Measurements from ENCODE around the gene AP3B1.

DNA sequence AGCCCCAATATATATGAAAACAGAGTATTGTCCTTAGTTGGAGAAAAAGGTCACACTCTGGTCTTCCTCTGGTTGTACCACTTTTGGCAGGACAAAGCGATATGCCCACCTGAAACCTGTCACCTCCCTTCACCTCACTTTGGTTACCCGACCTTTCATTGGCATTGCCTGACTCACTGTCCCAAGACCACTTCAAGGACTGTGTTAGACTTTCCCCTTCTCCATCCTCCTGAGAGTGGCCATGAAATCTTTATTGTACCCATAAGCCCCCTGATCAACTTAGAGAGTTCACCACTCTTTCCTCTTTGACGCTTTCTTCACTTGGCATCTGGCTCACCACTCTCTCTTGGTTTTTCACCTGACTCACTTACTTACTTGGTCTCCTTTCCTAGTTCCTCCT lies 32.4 kb upstream of the AP3B1 start:
- TF ChIP-seq, protein P1, sequence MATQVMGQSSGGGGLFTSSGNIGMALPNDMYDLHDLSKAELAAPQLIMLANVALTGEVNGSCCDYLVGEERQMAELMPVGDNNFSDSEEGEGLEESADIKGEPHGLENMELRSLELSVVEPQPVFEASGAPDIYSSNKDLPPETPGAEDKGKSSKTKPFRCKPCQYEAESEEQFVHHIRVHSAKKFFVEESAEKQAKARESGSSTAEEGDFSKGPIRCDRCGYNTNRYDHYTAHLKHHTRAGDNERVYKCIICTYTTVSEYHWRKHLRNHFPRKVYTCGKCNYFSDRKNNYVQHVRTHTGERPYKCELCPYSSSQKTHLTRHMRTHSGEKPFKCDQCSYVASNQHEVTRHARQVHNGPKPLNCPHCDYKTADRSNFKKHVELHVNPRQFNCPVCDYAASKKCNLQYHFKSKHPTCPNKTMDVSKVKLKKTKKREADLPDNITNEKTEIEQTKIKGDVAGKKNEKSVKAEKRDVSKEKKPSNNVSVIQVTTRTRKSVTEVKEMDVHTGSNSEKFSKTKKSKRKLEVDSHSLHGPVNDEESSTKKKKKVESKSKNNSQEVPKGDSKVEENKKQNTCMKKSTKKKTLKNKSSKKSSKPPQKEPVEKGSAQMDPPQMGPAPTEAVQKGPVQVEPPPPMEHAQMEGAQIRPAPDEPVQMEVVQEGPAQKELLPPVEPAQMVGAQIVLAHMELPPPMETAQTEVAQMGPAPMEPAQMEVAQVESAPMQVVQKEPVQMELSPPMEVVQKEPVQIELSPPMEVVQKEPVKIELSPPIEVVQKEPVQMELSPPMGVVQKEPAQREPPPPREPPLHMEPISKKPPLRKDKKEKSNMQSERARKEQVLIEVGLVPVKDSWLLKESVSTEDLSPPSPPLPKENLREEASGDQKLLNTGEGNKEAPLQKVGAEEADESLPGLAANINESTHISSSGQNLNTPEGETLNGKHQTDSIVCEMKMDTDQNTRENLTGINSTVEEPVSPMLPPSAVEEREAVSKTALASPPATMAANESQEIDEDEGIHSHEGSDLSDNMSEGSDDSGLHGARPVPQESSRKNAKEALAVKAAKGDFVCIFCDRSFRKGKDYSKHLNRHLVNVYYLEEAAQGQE (IDR thresholded peaks at IDR 0.05; ENCODE audit: low read depth, low read length) = no peak
- TF ChIP-seq, protein P2, sequence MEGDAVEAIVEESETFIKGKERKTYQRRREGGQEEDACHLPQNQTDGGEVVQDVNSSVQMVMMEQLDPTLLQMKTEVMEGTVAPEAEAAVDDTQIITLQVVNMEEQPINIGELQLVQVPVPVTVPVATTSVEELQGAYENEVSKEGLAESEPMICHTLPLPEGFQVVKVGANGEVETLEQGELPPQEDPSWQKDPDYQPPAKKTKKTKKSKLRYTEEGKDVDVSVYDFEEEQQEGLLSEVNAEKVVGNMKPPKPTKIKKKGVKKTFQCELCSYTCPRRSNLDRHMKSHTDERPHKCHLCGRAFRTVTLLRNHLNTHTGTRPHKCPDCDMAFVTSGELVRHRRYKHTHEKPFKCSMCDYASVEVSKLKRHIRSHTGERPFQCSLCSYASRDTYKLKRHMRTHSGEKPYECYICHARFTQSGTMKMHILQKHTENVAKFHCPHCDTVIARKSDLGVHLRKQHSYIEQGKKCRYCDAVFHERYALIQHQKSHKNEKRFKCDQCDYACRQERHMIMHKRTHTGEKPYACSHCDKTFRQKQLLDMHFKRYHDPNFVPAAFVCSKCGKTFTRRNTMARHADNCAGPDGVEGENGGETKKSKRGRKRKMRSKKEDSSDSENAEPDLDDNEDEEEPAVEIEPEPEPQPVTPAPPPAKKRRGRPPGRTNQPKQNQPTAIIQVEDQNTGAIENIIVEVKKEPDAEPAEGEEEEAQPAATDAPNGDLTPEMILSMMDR (IDR thresholded peaks at IDR 0.05) = no peak
- TF ChIP-seq RXRA (IDR thresholded peaks at IDR 0.05; ENCODE audit: borderline replicate concordance, low read depth) (no peak), EP300 (IDR thresholded peaks at IDR 0.05; ENCODE audit: borderline replicate concordance in 1 of 2, low read depth in 1 of 2, low read length in 1 of 2) (no peak), YY1 (IDR thresholded peaks at IDR 0.05; ENCODE audit: low read depth) (no peak), RAD21 (IDR thresholded peaks at IDR 0.05; ENCODE audit: low read length) (no peak), EZH2phosphoT487 (IDR thresholded peaks at IDR 0.05; ENCODE audit: borderline replicate concordance, low read depth) (no peak), JUND (IDR thresholded peaks at IDR 0.05) (no peak), MEF2A (IDR thresholded peaks at IDR 0.05; ENCODE audit: borderline replicate concordance, low read depth) (no peak), CHD2 (IDR thresholded peaks at IDR 0.05; ENCODE audit: low read length, partially characterized antibody) (no peak), TCF12 (IDR thresholded peaks at IDR 0.05) (no peak)
- TF ChIP-seq, protein P3, sequence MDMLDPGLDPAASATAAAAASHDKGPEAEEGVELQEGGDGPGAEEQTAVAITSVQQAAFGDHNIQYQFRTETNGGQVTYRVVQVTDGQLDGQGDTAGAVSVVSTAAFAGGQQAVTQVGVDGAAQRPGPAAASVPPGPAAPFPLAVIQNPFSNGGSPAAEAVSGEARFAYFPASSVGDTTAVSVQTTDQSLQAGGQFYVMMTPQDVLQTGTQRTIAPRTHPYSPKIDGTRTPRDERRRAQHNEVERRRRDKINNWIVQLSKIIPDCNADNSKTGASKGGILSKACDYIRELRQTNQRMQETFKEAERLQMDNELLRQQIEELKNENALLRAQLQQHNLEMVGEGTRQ (IDR thresholded peaks at IDR 0.05; ENCODE audit: borderline replicate concordance, low read depth, low read length) = no peak
- TF ChIP-seq, protein P4, sequence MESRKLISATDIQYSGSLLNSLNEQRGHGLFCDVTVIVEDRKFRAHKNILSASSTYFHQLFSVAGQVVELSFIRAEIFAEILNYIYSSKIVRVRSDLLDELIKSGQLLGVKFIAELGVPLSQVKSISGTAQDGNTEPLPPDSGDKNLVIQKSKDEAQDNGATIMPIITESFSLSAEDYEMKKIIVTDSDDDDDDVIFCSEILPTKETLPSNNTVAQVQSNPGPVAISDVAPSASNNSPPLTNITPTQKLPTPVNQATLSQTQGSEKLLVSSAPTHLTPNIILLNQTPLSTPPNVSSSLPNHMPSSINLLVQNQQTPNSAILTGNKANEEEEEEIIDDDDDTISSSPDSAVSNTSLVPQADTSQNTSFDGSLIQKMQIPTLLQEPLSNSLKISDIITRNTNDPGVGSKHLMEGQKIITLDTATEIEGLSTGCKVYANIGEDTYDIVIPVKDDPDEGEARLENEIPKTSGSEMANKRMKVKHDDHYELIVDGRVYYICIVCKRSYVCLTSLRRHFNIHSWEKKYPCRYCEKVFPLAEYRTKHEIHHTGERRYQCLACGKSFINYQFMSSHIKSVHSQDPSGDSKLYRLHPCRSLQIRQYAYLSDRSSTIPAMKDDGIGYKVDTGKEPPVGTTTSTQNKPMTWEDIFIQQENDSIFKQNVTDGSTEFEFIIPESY (IDR thresholded peaks at IDR 0.05; ENCODE audit: borderline replicate concordance, low read depth) = no peak
